Upper lobe of left lung (tissue), 4 donors: ENCODE measurements around the gene AMOTL2.

Source experiments
- CTCF ChIP-seq, 6 experiments: fragments of 450-650 bp in 4 of 6; fragments of 200-600 bp in 2 of 6; sonication (generic) in 2 of 6; IDR thresholded peaks; one replicate each; pipeline ENCODE4 v1.5.1; 2016 to 2019; ENCODE audit warnings: antibody characterized with exemption in 6 of 6
- POLR2A ChIP-seq, 4 donors: fragments of 450-650 bp; IDR thresholded peaks; one replicate each; pipeline ENCODE4 v1.5.1; 2016 to 2017; ENCODE audit warnings: antibody characterized with exemption in 4 of 4, mild to moderate bottlenecking in 2 of 4

DNA sequence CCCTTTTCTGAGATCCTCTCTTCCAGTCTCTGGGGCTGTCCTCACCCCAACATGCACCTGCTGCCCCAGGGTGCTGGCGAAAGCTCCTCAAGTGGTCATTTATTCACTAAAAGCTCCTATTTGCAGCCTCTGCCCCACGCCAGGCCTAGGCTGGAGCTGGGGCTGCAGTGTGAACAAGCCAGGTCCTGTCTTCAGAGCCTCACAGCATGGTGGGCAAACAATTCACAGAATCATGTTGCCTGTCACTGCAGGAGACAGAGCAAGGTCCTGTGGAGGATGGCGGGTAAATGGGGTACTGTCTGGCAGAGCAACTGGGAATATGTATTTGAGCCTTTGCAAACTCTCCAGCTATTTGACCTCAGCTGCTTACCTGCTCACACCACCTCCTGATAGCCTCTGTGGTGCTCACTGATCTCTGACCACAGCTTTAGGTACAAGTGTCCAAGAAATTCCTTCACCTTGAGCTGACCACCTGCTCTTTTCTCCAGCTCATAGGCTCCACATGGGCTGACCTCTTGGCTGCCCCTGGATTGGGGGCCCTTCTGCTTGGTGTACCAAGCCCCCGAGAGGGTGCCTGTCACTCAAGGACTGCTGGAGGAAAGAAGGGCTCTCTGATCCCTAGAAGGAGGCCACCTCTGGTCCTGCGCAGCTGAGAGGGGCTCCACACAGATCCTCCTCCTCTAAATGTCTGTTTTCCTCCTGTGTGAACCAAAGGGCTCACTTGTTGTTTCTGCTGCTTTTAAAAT is 35.6 kb downstream of the AMOTL2 start:
- no peak for TF ChIP-seq CTCF (IDR thresholded peaks at IDR 0.05)
- TF ChIP-seq POLR2A (IDR thresholded peaks at IDR 0.05), result no peak
